ENCODE data around the gene GLRB. TPM values are rescaled to one million over a fixed set of nuclear protein-coding genes. Genes with fewer than 3 reads are reported as not detected.

Gene GLRB
- 1 to 10 TPM in 3 of 4 donors, not detected in 1; 1.1 to 2.9 (median 1.6) TPM for total RNA-seq

DNA sequence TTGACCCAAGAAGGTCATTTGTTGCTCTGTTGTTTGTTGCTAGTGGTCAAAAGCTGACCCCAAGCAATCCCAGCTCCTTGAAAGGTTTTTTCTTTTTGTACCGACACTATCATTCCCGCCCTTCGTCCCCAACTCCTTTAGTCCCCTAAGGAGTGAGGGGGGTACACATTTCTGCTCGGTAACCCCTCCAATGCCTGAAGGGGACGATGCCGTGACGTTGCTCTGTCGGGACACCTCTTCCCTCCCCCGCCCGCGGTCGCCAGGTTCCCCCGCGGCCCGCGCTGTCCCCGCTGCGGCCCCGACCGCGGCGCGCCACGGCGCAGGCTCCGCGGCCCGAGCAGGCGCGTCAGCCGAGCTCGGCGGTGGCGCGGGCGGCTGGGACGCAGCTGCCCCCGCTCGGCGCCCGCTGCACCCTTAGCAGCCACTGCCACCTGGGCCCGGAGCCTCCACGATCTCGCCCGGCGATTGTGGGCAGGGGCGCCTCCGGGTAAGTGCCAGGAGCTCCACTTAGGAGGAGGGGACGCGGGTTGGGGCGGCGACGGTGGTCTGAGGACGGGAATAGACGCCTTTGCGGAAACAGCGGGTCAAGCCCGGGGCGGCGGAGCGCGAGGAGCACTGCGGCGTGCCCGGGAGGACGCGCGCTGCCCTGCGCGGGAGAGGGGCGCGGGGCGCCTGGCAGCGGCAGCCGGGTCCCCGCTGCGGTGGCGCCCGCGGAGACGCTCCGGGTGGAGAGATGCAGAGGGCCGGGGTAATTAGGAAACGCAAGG, at the start of gene GLRB:
Gene GLRB (plus strand): TSS at position 340 of the 767 bp plus-strand sequence. CDS start 1,875 bp downstream, outside the sequence.
- Histone ChIP-seq H3K4me1 (no peaks in the 10 kb centered on the region), H3K9me3 (no peaks in the 10 kb centered on the region), H3K27ac (peak within 1 kb of the TSS in 2 of 4 donors; percentile 19 to 47), H3K4me3 (peak within 1 kb of the TSS; percentile 40 to 63 (median 48)), H3K27me3 (peaks cover 19% of the 10 kb centered on the region), H3K36me3 (no peaks in the 10 kb centered on the region)
- TF ChIP-seq, protein P1, sequence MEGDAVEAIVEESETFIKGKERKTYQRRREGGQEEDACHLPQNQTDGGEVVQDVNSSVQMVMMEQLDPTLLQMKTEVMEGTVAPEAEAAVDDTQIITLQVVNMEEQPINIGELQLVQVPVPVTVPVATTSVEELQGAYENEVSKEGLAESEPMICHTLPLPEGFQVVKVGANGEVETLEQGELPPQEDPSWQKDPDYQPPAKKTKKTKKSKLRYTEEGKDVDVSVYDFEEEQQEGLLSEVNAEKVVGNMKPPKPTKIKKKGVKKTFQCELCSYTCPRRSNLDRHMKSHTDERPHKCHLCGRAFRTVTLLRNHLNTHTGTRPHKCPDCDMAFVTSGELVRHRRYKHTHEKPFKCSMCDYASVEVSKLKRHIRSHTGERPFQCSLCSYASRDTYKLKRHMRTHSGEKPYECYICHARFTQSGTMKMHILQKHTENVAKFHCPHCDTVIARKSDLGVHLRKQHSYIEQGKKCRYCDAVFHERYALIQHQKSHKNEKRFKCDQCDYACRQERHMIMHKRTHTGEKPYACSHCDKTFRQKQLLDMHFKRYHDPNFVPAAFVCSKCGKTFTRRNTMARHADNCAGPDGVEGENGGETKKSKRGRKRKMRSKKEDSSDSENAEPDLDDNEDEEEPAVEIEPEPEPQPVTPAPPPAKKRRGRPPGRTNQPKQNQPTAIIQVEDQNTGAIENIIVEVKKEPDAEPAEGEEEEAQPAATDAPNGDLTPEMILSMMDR (IDR thresholded peaks at IDR 0.05) = no peak
- no peak for TF ChIP-seq POLR2AphosphoS5 (IDR thresholded peaks at IDR 0.05)
- no peak for TF ChIP-seq POLR2A (IDR thresholded peaks at IDR 0.05)
- TF ChIP-seq EP300 (IDR thresholded peaks at IDR 0.05; ENCODE audit: low read depth) = no peak
- 11 to 19% methylated on average over 3 to 69 of the region's 84 CpGs for WGBS, 2 donors (ENCODE audit: low coverage in 1 of 2)
- DNase-seq = no peak
- intact Hi-C loops (cut with DNase I; ENCODE audit: low total_unique reads) = no loop called here
- in situ Hi-C loops (cut with MboI; ENCODE audit: low pct_ligation_motif_present in 1 of 4, low pct_unique_long_range_greater_than_20kb in 1 of 4, low sequenced_read_pairs in 3 of 4) = no loop called here

DNA sequence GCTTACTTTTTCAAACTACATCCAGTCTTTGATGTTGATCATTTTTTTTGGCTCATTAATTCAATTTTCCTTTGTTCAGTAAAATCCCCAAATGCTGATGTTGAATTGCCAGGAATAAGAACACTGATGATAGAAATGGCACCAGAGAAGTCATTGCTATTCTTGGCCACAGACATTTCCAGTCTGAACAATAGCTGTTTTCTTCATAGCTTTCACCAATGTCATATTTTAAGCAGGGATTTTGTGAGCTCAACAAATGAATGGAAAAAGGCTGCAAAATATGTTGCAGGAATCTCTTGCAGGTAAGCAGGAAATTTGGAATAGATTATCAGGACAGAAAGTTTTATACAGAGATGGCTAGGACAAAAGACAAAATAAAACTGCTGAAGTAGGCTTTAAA, 40.5 kb upstream of the GLRB start:
- TF ChIP-seq POLR2A (IDR thresholded peaks at IDR 0.05) (no peak), POLR2AphosphoS5 (IDR thresholded peaks at IDR 0.05) (no peak), EP300 (IDR thresholded peaks at IDR 0.05; ENCODE audit: low read depth) (no peak)
- TF ChIP-seq, protein P1 (IDR thresholded peaks at IDR 0.05) = no peak
- intact Hi-C loops (cut with DNase I; ENCODE audit: low total_unique reads) = no loop called here
- in situ Hi-C loops (cut with MboI; ENCODE audit: low pct_ligation_motif_present in 1 of 4, low pct_unique_long_range_greater_than_20kb in 1 of 4, low sequenced_read_pairs in 3 of 4) = no loop called here

DNA sequence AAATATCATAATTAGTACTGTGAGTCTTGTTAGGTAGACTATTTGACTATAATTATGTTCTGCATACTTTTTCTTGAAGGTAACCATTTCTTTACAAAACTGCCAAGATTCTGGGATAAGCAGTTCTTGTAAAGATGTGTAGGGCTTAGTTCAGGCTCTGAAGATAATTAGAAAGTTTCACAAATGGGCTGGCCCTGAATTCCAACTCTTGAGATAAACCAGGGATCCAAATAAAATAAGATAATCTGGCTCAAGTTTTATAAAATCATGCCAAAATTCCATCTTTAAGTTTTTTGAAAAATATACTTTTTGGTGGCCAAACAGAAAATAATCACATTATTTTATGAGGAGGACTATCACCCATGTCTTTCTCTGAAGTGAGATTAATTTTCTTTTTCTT, 35.5 kb upstream of the GLRB start:
- H3K4me1 ChIP-seq = no peaks in the 10 kb centered on the region
- no peak overlapping the region for H3K27ac ChIP-seq
- intact Hi-C loops (cut with DNase I; ENCODE audit: low total_unique reads) (no loop called here), in situ Hi-C loops (cut with MboI; ENCODE audit: low pct_ligation_motif_present in 1 of 4, low pct_unique_long_range_greater_than_20kb in 1 of 4, low sequenced_read_pairs in 3 of 4) (loop anchor here in 1 of 4 donors (10.0 kb wide), 1 partner anchor 566 kb away; no protein-coding TSS in a partner anchor)
- H3K36me3 ChIP-seq = no peaks in the 10 kb centered on the region
- H3K9me3 ChIP-seq = no peaks in the 10 kb centered on the region
- TF ChIP-seq POLR2AphosphoS5 (IDR thresholded peaks at IDR 0.05) (no peak), EP300 (IDR thresholded peaks at IDR 0.05; ENCODE audit: low read depth) (no peak), POLR2A (IDR thresholded peaks at IDR 0.05) (no peak)
- TF ChIP-seq, protein P1 (IDR thresholded peaks at IDR 0.05) = no peak
- no peaks in the 10 kb centered on the region for H3K27me3 ChIP-seq
- no peak overlapping the region for H3K4me3 ChIP-seq
- DNase-seq = no peak

More for the DNA sequence above, 40.5 kb upstream of the GLRB start:
- Histone ChIP-seq H3K27me3 (no peaks in the 10 kb centered on the region), H3K9me3 (no peaks in the 10 kb centered on the region), H3K27ac (no peak overlapping the region), H3K4me3 (no peak overlapping the region), H3K4me1 (no peaks in the 10 kb centered on the region), H3K36me3 (no peaks in the 10 kb centered on the region)
- no peak for DNase-seq

DNA sequence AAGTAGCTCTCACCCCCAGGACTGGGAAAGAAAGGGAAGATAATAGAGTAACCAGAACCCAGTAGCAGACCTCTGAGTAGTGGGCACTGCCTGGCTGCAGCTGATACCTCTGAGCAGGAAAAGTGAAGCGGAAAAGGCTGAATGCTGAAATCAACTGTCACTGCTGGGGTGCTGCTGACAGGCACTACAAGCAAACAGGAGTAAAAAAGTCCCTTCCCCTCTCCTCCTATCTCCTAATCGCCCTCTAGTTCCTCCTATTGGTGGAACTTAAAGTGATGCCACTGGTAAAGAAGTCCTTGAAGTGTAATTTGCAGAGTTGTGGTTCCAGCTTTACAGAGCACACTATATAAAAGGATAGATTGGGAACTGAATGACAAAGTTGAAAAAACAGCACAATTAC, 32.8 kb upstream of the GLRB start:
- no peaks in the 10 kb centered on the region for H3K36me3 ChIP-seq
- in situ Hi-C loops (cut with MboI; ENCODE audit: low pct_ligation_motif_present in 1 of 4, low pct_unique_long_range_greater_than_20kb in 1 of 4, low sequenced_read_pairs in 3 of 4) (loop anchor here in 1 of 4 donors (10.0 kb wide), 1 partner anchor 568 kb away; no protein-coding TSS in a partner anchor), intact Hi-C loops (cut with DNase I; ENCODE audit: low total_unique reads) (no loop called here)
- H3K27ac ChIP-seq = no peak overlapping the region
- TF ChIP-seq POLR2A (IDR thresholded peaks at IDR 0.05) = no peak
- no peak for TF ChIP-seq POLR2AphosphoS5 (IDR thresholded peaks at IDR 0.05)
- TF ChIP-seq, protein P1 (IDR thresholded peaks at IDR 0.05) = no peak
- TF ChIP-seq EP300 (IDR thresholded peaks at IDR 0.05; ENCODE audit: low read depth) = no peak
- H3K27me3 ChIP-seq = no peaks in the 10 kb centered on the region
- no peaks in the 10 kb centered on the region for H3K4me1 ChIP-seq
- no peak overlapping the region for H3K4me3 ChIP-seq
- H3K9me3 ChIP-seq = no peaks in the 10 kb centered on the region
- DNase-seq = no peak
- WGBS, 2 donors (ENCODE audit: low coverage in 1 of 2) = 21 to 42% methylated on average over 2 of the region's 2 CpGs
